ENCODE measurements around the gene DFFA.
"Not testable (repeated sequence)": the region's sequence is repeated elsewhere in the genome, so short reads cannot be mapped to it uniquely, and the experiment has no call there.

DFFA gene

DNA sequence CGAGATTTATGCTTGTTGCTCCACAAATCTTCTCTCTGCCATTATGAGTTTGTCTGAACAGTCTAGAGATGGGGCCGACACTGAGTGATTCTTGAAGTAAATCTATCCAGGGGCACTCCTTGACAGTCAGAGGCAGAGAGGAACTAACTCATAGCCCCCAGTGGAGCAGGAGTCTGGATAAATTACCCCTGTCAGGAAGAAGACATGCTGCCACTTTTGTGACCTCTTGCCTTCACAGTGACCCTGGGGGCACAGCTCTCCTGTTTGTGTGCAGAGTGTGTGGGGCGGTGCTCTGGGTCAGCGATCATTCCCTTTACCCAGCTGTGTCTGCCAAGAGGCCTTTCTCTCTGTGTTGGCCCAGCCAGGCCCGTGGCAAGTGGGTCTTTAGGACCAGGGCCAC, 31.9 kb upstream of the DFFA start:
- DNase-seq (ENCODE audit: low spot score): no peak

DNA sequence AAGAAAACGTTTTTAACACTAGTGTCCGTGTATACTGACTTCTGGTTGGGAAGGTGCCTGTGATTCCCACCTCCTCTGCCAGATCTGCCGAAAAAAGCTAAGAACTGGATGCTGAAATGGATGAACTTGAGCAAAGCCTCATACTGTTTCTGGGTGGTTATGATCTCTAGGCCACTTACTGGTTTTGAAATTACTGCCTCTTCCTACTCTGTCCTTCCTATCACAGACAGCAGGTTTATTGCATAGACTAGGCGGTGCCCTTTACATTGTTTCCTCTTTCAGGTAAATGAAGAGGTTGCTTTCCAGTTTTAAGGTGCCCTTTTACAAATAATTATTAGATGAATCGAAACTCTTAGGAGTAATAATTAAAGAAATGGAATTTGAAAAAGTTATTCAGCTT, 29.9 kb upstream of the DFFA start:
- no peak for DNase-seq (ENCODE audit: low spot score)

DNA sequence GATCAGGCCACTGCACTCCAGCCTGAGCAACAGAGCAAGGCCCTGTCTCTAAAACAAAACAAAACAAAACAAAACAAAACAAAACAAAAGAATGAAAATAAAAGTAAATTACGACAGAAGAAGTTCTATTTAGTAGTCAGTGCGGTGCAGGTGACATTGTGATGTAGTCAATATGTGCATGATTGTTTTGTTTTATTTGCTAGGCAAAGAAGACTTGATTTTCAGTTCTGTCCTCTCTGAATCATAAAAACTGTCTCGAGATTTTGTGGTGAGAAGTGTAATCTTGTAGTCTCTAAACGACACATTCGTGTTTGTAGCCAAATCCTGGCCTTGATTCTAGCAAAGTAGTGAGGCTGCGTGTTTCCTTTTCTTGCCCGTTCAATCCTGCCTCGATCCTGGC, 25.9 kb upstream of the DFFA start:
- DNase-seq (ENCODE audit: low spot score): no peak

DNA sequence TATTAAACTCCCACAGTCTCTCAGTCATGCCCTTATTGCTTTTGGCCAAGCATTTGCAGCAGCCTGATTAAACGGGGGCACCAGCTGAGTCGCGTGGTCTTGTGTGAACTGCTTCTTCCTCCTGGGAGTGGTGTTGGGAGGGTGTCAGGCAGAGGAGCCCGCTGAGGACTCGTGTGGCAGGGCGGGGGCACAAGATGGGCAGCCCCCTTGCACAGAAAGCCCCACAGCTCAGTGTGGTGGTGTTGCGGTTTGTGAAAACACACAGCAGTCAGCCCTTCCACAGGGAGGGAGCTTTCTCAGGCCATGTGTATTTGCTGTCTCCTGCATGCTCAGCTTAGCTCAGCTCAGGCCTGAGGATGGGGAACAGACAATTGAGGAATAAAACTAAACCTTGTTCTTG, 24.8 kb upstream of the DFFA start:
- no peak for DNase-seq (ENCODE audit: low spot score)

DNA sequence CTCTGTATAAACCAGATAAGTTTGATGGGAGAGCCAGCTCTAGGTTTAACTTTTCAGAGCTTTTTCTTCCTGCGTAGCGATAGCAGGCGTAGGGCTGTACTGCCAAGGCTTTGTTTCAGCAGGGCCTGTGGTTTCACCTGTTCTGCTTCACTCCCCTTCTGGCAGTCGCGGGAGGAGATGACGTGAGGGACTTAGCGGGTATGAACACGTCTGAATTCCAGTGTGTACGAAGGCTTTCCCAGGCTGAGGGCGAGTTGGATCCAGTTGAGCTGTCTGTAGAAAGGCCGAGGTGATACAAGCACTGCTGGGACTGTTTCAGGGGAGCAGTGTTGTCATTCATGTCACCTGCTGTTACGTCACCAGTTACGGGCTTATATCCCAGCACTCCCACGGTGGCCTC, 23.6 kb upstream of the DFFA start:
- DNase-seq (ENCODE audit: low spot score): no peak

DNA sequence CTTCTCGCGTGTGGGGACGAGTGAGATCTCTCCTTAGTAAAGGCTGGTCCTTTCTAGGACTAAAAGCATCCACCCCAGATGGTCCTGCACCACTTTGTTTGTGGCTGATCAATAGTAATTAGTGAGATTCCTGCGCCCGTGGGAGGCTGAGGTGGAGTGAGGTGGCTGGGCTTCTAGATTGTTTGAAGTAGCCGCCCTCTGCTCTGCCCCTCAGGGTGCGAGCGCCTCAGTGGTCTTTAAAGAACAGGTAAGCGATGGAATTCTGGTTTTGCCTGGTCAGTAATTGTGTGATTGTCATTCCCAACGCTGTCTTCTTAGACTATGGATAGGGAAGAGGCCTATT, 23.1 kb upstream of the DFFA start:
- no peak for DNase-seq (ENCODE audit: low spot score)

DNA sequence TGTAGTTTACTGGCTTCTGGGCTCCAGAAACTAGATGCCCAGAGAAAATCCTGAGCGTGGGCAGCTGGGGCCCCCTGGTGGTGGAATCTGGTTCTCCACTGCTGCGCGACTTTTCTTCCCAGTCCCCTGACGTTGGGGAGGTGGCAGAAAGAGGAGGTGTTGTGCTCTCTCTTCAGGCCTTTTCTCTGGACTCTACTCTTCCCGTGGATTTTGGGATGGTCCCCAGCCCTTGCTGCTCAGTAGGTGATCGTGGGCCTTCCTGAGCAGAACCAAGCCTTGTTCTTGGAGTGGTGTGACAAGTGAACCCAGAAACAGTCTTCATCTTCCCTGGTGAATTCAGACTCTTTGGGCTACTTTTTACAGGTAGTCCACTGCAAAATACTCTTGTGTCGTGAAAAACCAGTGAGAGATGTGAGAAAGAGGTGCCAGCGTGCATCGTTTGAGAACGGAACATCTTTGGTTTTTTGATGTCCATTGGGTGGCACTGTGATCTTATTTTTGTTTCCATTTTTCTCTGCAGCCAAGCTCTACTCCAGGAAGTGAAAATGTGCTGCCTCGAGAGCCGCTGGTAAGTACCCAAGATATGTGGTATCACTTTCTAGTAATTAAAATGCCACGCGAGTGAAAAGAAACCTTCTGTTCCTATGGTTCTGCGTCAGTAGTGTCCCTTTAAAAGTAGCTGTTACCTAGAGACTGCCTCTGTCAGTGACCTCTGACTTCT, 22.6 kb upstream of the DFFA start:
- peak; percentile 79 for DNase-seq (ENCODE audit: low spot score)

DNA sequence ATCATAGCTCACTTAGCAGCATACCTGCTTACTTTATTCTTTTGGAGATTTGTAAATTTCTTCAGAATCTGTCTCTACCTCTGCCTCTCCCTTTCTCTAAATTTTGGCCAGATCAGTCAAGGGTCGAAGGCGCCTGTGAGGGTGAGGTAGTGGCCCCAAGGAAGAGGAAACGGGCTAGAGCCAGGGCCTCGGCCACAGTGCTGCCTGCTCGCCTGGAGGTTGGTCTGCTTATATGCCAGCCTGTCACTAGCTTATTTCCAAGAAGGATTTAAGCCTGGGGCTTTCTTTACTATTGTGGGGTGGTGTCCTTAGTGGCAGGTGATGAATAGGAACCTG, 22.1 kb upstream of the DFFA start:
- DNase-seq (ENCODE audit: low spot score): no peak

DNA sequence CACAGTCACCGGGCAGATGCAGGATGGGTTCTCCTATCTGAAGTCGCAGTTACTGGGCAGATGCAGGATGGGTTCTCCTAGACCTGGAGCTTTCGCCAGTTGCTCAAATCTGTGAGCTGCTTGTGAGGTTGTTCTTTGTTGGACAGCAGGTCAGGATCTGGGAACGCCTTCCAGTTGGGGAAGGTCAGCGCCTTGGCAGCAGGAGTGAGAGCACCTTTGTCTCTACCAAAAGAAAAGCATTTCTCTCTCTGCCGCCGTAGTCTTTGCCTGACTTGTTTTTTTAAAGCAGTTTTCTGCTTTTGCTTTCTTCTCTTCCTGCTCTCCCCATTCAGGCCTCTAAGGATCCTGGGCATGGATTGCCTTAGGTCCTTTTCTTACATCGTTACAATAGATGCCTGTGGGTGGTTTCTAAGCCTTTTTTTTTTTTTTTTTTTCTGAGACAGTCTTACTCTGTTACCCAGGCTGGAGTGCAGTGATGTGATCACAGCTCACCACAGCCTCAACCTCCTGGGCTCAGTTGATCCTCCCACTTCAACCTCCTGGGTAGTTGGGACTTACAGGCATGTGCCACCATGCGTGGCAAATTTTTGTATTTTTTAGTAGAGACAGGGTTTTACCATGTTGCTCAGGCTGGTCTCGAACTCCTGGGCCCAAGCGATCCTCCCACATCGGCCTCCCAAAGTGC, 18.1 kb upstream of the DFFA start:
- no peak for DNase-seq (ENCODE audit: low spot score)

DNA sequence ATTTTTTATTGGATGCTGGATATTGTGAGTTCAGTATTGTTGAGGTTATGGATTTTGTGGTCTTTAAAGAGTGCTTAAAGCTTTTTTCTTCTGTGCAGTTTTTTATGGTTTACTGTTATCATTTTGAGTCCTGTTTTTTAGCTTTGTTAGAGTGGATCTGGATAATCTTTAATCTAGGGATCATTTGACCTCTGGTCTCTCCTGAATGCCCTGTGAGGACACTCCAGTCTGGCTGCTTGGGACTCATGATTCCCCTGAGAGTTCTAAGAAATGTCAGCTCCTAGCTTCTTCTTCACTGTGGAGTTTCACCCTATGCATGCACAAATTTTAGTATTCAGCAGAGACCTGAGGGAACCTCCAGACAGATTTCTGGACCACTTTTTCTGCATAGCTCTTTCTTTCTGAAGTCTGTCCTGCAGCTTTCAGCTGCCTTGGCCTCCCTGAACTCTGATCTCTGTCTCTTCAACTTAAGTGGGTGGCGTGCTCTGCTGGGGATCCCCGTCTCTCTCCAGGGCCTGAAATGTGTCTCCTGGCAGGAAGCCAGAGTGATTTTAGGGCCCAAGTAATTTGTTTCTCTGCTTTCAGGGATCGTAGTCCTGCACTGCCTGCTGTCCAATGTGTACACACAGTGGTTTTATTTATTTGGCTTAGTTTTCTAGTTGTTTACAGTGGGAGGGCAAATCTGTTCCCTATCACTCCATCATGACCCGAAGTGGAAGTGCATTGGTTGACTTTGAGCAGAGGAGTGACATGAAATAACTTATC, 17.1 kb upstream of the DFFA start:
- DNase-seq (ENCODE audit: low spot score): no peak

DNA sequence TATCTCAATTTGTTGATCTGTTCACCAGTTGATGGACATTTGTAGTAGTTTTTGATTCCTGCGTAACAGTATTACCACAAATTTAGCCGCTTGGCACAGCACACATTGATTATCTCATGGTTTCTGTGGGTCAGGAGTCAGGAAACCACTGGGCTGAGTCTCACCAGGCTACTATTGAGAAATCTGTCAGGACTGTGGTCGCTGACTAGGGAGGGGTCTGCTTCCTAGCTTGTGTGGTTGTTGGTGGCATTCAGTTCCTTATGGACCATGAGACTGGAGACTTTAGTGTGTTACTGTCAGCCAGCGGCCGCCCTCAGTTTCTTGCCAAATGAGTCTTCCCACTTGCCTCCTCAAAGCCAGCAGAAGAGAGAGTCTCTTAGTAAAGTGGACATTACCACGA, 12.2 kb upstream of the DFFA start:
- no peak for DNase-seq (ENCODE audit: low spot score)

DNA sequence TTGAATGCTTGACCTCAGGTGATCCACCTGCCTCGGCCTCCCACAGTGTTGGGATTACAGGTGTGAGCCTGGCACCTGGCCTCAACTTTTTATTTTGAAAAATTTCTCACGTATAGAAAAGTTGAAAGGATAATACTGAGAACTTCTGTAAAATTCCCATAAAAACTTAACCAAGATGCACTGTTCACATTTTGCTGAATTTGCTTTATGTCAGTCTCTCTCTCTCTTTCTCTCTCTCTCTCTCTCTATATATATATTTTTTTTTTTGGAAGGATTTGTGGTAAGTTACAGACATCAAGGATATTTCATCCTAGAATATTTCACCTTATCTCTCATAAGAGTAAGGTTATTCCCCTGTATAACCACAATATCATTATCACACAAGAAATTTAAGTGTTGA, 8.3 kb upstream of the DFFA start:
- no peak for DNase-seq (ENCODE audit: low spot score)

DNA sequence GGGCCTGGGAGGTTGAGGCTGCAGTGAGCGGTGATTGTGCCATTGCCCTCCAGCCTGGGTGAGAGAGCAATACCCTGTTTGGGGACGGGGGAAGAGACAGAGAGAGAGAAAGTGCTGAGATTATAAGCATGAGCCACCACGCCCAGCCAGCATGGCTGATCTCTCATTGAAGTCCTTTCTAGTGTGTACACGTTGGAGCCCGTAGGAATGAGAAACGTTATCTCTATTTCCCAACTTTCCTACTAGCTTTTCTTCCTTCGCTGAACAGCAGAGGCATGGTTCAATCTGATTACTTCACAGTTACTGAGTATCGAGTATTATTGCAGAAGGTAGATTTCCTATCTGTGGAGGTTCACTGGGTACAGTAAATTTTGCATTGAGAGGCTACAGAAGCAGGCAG, 7.0 kb upstream of the DFFA start:
- no peak for DNase-seq (ENCODE audit: low spot score)

DNA sequence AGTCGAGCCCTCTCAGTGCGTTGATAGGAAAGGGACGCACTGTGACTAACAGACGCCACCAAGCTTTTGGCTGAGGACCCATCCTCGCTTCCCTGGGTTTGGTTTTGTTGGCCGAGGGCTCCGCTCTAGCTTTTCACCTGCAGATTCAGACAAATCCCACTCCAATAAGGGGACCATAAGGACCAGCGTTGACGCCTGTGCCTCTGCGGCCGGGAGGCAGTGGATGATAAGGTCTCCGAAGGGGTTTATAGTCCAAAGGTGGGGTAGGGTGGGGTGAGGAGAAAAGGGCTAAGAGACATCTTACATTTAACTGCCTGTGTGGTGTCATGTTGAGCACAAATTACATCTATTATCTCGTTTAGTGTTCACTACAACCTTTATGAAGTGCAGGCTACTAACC, 3.2 kb upstream of the DFFA start:
- no peak for DNase-seq (ENCODE audit: low spot score)

DNA sequence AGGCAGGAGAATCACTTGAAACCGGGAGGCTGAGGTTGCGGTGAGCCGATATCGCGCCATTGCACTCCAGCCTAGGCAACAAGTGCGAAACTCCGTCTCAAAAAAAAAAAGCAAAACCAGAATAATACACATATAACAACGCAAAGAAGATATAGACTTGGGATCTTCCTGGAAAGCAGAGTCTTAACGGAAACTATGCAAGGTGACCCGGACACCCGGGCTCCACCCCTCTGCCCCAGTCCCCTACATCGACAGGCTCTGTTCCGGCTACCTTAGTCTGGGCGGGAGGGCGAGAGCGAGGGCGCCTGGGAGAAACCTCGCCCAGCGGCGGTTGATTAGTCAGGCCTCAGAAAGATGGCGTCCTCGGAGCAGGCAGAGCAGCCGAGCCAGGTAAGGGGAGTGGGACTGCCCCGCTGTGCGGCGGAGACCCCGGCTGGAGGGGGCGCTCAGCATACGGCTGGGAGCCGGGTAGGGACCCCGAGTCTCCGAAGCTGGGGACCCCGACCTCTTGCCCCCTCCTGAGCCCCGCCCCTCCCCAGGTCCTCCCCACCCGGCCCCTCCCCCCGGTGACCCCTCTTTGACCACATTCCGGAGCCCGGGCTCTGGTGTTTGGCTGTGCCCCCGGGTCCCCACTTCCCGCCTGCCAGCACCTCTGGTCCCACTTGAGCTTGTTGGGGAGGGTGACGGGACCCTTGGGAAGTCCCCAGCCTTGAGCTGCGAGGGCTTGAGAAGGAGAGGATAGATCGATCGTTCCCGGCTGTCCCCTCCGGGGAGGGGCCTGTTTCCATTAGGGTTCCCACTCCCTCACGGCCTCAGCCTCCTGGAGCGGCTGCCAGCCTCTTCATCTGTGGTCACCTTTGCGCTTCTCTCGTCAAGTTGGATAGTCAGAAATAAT, 2.5 kb upstream of the DFFA start, which contains the start of gene PEX14:
TSS of gene PEX14 (plus strand) at position 338 of the 895 bp plus-strand sequence. CDS start at position 355, 17 bp downstream.
- peak; percentile 82 for DNase-seq (ENCODE audit: low spot score)

DNA sequence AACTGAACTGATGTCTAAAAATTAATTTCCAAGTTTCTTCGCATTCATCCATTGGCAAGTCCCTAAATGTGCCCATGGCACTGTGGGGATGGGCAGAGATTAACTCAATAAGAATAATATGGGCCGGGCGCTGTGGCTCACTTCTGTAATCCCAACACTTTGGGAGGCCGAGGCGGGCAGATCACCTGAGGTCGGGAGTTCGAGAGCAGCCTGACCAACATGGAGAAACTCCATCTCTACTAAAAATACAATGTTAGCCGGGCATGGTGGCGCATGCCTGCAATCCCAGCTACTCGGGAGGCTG, 1.9 kb upstream of the DFFA start:
- DNase-seq (ENCODE audit: low spot score): not testable (repeated sequence)

DNA sequence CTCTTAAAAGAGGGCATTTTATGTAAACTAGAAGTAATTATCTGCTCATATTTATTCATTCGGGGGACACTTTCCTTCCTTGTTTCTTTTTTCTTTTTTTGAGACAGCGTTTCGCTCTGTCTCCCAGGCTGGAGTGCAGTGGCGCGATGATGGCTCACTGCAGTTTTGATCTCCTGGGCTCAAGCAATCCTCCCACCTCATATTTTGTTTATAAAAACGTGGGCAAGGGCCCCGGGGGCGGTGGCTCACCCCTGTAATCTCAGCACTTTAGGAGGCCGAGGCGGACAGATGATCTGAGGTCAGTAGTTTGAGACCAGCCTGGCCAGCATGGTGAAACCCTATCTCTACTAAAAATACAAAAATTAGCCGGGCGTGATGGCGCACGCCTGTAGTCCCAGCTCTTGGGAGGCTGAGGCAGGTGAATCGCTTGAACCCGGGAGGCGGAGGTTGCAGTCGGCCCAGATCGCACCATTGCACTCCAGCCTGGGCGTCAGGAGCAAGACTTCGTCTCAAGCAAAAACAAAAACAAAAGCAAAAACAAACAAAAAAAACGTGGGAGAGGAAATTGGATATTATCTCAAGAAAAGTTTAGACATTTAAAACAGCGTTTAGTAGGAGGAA, 926 bp upstream of the DFFA start:
- no peak for DNase-seq (ENCODE audit: low spot score)

DNA sequence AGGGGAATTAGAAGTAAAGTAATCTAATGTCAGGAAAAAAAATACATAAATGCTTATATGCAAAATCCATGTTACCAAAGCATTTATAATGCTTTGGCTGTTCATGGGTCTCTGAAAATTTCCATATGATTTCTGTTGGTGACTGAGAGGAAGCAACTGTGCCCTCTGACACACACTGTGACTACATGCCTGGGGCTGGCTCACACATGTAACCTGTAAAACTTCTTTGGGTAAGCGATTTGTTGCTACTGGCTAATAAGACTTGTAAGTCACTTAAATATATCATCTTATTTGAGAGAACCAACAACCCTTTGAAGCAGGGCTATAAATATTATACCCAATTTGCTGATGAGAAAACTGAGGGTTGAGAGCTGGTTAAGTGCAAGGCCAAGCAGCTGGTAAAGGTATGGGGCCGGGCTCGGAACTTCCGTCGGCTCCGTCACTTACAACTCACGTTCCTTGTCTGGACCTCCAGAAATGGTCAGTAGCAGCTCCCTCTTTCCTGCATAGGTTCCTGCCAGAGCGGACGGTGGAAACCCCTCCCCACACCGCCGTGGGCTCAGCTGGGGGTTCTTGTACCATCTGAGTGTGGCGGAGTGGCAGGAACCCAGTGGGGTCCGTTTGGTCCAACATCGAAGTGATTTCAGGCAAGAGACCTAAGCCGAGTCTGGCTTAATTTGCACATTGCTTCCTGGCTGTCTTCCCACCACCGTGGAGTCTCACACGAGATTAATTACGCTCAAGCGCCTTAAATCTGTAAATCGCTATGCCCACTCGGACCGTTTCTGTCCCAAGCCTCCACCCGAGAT, 714 bp downstream of the DFFA start:
- DNase-seq (ENCODE audit: low spot score): no peak

DNA sequence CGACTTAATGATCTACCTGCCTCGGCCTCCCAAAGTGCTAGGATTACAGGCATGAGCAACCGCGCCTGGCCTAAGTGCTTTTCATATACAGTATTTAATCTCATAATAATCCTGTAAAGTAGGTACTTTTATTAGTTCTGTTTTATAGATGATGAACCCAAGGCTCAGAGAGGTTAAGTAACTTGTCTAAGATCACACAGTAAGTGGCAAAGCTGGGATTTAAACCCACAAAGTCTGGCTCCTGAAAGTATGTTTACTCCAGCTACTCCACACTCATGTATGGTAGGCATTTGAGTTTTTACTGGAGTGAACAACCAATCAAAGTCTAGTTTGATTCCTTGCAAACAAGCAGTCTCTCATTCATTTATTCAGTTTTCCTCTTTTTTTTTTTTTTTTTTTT, 2.3 kb downstream of the DFFA start:
- no peak for DNase-seq (ENCODE audit: low spot score)

DNA sequence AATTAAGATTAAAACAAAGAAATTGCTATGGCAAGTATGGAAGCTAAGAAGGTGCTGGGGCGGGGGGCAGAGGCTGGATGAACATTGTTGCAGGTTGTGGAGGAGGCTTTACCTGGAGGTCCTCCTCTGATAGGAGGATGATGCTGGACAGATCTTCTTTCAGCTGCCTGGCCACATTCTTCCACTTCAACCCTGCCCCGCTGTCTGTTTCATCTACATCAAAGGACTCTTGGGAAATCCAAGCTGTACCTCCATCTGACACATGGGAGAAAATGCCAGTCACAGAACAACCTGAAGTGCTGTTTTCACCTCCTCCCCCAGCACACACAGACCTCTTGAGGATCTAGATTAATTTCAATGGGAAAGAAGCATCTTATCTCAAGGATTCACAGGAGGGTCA, 5.3 kb downstream of the DFFA start:
- no peak for DNase-seq (ENCODE audit: low spot score)

DNA sequence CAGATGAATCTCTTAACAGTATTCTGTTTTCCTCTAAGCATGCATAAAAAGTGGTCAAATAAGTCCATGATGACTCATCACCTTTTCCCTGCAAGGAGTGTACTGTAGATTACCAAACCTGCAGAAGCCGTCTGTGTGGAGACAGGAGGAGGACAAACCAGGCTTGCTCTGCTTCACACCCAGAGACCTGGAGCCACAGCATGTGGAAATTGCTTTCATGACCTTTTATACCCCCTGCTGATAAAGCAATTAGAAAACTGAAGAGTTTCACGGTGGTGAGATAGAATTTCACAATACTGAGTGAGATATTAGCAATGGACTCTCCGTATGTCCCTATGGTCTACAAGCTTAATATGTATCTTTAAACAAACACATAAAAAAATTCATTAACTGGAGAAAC, 13.1 kb downstream of the DFFA start:
- DNase-seq (ENCODE audit: low spot score): no peak

All from CD4-positive, alpha-beta T cell treated with Interleukin-15 for 4 hours (primary cell).